HepG2 (cell line): ENCODE results near the gene ENDOG. TPM values are rescaled to one million over a fixed set of nuclear protein-coding genes. Genes with fewer than 3 reads are reported as not detected.

Experiments
- ATAC-seq: fragments of 200-7000 bp; cut with Tn5 transposase; 3 replicates; pipeline ENCODE4 v1.9.1; 2020; ENCODE audit warnings: mild to moderate bottlenecking, moderate library complexity
- BruUV-seq: library from RNA; stranded (reverse); fragments of 400-500 nt; replicated peaks from 2 replicates; lab custom pipeline; 2021; lab: Mats Ljungman, UMichigan
- CTCF ChIA-PET: fragments of 300-600 bp; formaldehyde crosslinking; extraction: SDS; loops from one replicate; lab custom pipeline; 2021; ENCODE audit warnings: low total read pairs, inconsistent platforms, low intra/inter-chr PET ratio; lab: Yijun Ruan, JAX
- POLR2A ChIA-PET: fragments of 350-600 bp; sonication (Branson Sonifier 250); formaldehyde crosslinking; loops from one replicate; lab custom pipeline; 2020; ENCODE audit warnings: antibody characterized with exemption, inconsistent platforms; lab: Yijun Ruan, JAX
- DNase-seq: peaks from one replicate; pipeline ENCODE4 v3.0.0-alpha.2; 2015; ENCODE audit warnings: low spot score
- FAIRE-seq: peaks from 3 replicates; lab custom pipeline; 2011; peaks lifted over from hg19 to GRCh38; lab: Jason Lieb, UNC
- H2AFZ ChIP-seq: one replicate; pipeline ENCODE4 v1.6.1; 2011; ENCODE audit warnings: low read length, inconsistent platforms
- H3K27ac ChIP-seq: fragments of 300-600 bp; 3 replicates; pipeline ENCODE4 v1.8.0; 2011; ENCODE audit warnings: mixed run types, mild to moderate bottlenecking, mixed read lengths, low read length, inconsistent platforms; ENCODE audit not compliant: insufficient read depth; ENCODE audit errors: extremely low read length
- H3K27me3 ChIP-seq, 2 experiments: fragments of 200-600 bp in 1 of 2; 2 replicates in 1 of 2; 3 replicates in 1 of 2; pipeline versions ENCODE4 v1.6.0 to v1.8.0; 2011; ENCODE audit warnings: low read length in 2 of 2, mild to moderate bottlenecking in 2 of 2, moderate library complexity in 2 of 2, inconsistent platforms in 1 of 2; ENCODE audit not compliant: insufficient read depth in 2 of 2, control insufficient read depth in 1 of 2
- H3K36me3 ChIP-seq, 2 experiments: fragments of 200-600 bp in 1 of 2; replicated peaks in 1 of 2; 2 replicates in 1 of 2; 3 replicates in 1 of 2; pipeline versions ENCODE4 v1.5.1 to v1.8.0; 2011; ENCODE audit warnings: low read length in 2 of 2, inconsistent platforms in 1 of 2; ENCODE audit not compliant: insufficient read depth in 2 of 2, control insufficient read depth in 1 of 2
- H3K4me1 ChIP-seq: 2 replicates; pipeline ENCODE4 v1.5.1; 2012; ENCODE audit warnings: low read length, inconsistent platforms; ENCODE audit not compliant: insufficient read depth
- H3K4me2 ChIP-seq: 2 replicates; pipeline ENCODE4 v1.6.0; 2011; ENCODE audit warnings: low read depth, low read length, inconsistent platforms
- H3K4me3 ChIP-seq, 3 experiments: fragments of 200-600 bp in 1 of 3; sonication (generic), shearing (Covaris generic) in 1 of 3; replicated peaks in 1 of 3; 2 replicates each; pipeline ENCODE4 v1.5.1; 2011 to 2016; ENCODE audit warnings: low read length in 3 of 3, inconsistent platforms in 2 of 3, low read depth in 2 of 3, mild to moderate bottlenecking in 2 of 3, control low read depth in 1 of 3, mixed read lengths in 1 of 3; ENCODE audit not compliant: insufficient read depth in 1 of 3
- H3K79me2 ChIP-seq: one replicate; pipeline ENCODE4 v1.6.1; 2011; ENCODE audit warnings: low read length, inconsistent platforms; ENCODE audit not compliant: insufficient read depth
- H3K9ac ChIP-seq: 2 replicates; pipeline ENCODE4 v1.6.0; 2011; ENCODE audit warnings: mild to moderate bottlenecking, low read depth, low read length, inconsistent platforms; ENCODE audit not compliant: insufficient read depth
- H3K9me3 ChIP-seq: 2 replicates; pipeline ENCODE4 v1.5.1; 2012; ENCODE audit warnings: mild to moderate bottlenecking, low read length
- H4K20me1 ChIP-seq: 2 replicates; pipeline ENCODE4 v1.6.0; 2011; ENCODE audit warnings: inconsistent platforms, mild to moderate bottlenecking, low read length, moderate library complexity; ENCODE audit not compliant: insufficient read depth
- BCLAF1 ChIP-seq: fragments of 450-650 bp; IDR thresholded peaks from 2 replicates; pipeline ENCODE4 v1.6.1; 2017; ENCODE audit warnings: mild to moderate bottlenecking
- CREB1 ChIP-seq, 2 experiments: fragments of 450-650 bp in 1 of 2; IDR thresholded peaks; 2 replicates each; pipeline ENCODE4 v1.6.1; 2016 to 2017; ENCODE audit warnings: control low read depth in 1 of 2, mild to moderate bottlenecking in 1 of 2, missing compliant biosample characterization in 1 of 2, missing genetic modification characterization in 1 of 2
- DPF2 ChIP-seq: sonication (generic); formaldehyde crosslinking; IDR thresholded peaks from 2 replicates; pipeline ENCODE4 v1.4.0; 2020; ENCODE audit warnings: mild to moderate bottlenecking, low read depth, missing genetic modification reagents, borderline replicate concordance
- FOSL2 ChIP-seq: sonication (generic); formaldehyde crosslinking; IDR thresholded peaks from 2 replicates; pipeline ENCODE4 v1.4.0; 2020; ENCODE audit warnings: missing genetic modification reagents
- FOXC1 ChIP-seq: sonication (generic); formaldehyde crosslinking; IDR thresholded peaks from 2 replicates; pipeline ENCODE4 v1.8.0; 2022; ENCODE audit warnings: mild to moderate bottlenecking, missing genetic modification reagents, borderline replicate concordance
- FOXP1 ChIP-seq, 2 experiments: fragments of 450-650 bp in 1 of 2; IDR thresholded peaks; 2 replicates each; pipeline ENCODE4 v1.6.1; 2017 to 2018; ENCODE audit warnings: antibody characterized with exemption in 1 of 2
- HOXA7 ChIP-seq: sonication (generic); formaldehyde crosslinking; IDR thresholded peaks from 2 replicates; pipeline ENCODE4 v1.8.1; 2022; ENCODE audit warnings: mild to moderate bottlenecking, missing genetic modification reagents, moderate library complexity
- KLF16 ChIP-seq, 2 experiments: sonication (generic) in 1 of 2; formaldehyde crosslinking in 1 of 2; IDR thresholded peaks; 2 replicates each; pipeline versions ENCODE4 v1.6.1 to v1.8.0; 2016 to 2023; ENCODE audit warnings: missing genetic modification reagents in 2 of 2, missing compliant biosample characterization in 1 of 2
- ZBTB14 ChIP-seq: sonication (generic); formaldehyde crosslinking; IDR thresholded peaks from 2 replicates; pipeline ENCODE4 v1.4.0; 2020; ENCODE audit warnings: missing genetic modification reagents
- ZBTB4 ChIP-seq: sonication (generic); formaldehyde crosslinking; IDR thresholded peaks from 2 replicates; pipeline ENCODE4 v1.4.0; 2020; ENCODE audit warnings: missing genetic modification reagents, mild to moderate bottlenecking, borderline replicate concordance
- ZNF367 ChIP-seq: sonication (generic); formaldehyde crosslinking; IDR thresholded peaks from 2 replicates; pipeline ENCODE4 v1.4.0; 2020; ENCODE audit warnings: missing genetic modification reagents, borderline replicate concordance
- ZNF557 ChIP-seq: sonication (generic); formaldehyde crosslinking; IDR thresholded peaks from 2 replicates; pipeline ENCODE4 v1.4.0; 2020; ENCODE audit warnings: missing genetic modification reagents
- ZNF740 ChIP-seq: sonication (generic); formaldehyde crosslinking; IDR thresholded peaks from 2 replicates; pipeline ENCODE4 v1.4.0; 2020; ENCODE audit warnings: missing genetic modification reagents
- ZSCAN9 ChIP-seq: IDR thresholded peaks from 2 replicates; pipeline ENCODE4 v1.6.1; 2016; ENCODE audit warnings: borderline replicate concordance
- ZZZ3 ChIP-seq: sonication (generic); formaldehyde crosslinking; IDR thresholded peaks from 2 replicates; pipeline ENCODE4 v1.4.0; 2020; ENCODE audit warnings: missing genetic modification reagents, mild to moderate bottlenecking, borderline replicate concordance
- whole genome bisulfite sequencing: methylation state at CpG from one replicate; pipeline ENCODE4 v1.1.6; 2017; ENCODE audit warnings: low lambda C conversion rate; 5-methylcytosine and 5-hydroxymethylcytosine counted together
- in situ Hi-C: cut with HindIII; loops from 2 replicates; pipeline ENCODE4 v1.10.0; 2017; ENCODE audit warnings: low pct_unique_long_range_greater_than_20kb; ENCODE audit not compliant: extremely low pct_ligation_motif_present
- intact Hi-C: fragments of 100-400 bp; cut with micrococcal nuclease; formaldehyde crosslinking; loops from one replicate; pipeline ENCODE4 v1.10.0; 2022; ENCODE audit not compliant: unreplicated experiment
- polyA plus RNA-seq, 8 experiments: library from polyadenylated mRNA; depleted of rRNA in 3 of 8; stranded (reverse) in 7 of 8; unstranded in 1 of 8; fragments of >200 nt; fragmentation: Illumina TruSeq in 4 of 8; extraction: Trizol in 4 of 8; gene quantifications; 2 replicates each; pipeline versions ENCODE4 v1.2.1 to v1.2.3, GENCODE V29; 2011 to 2016; ENCODE audit warnings: low read depth in 4 of 8, missing spikeins in 1 of 8, mixed read lengths in 1 of 8; ENCODE audit not compliant: insufficient read depth in 1 of 8
- total RNA-seq, 5 experiments: library from RNA; depleted of rRNA; stranded (reverse); fragments of >200 nt; fragmentation: Illumina TruSeq; extraction: Trizol; gene quantifications; 2 replicates each; pipeline ENCODE4 v1.2.3, GENCODE V29; 2016; ENCODE audit warnings: low read depth in 1 of 5

The ENDOG gene
- total and polyA plus RNA-seq, 2 of the 13 experiments (the other 11 are each of a cell fraction or from before 2014, with no cell fraction given) = 26.3 to 28.8 TPM

- TF ChIP-seq HOXA7 (no peak), FOXC1 (CRISPR knock-in tag) (0 out of 2 replicates have a peak, but pooled peaks have one; percentile 30), ZNF557 (no peak), CREB1 (IDR thresholded peaks at IDR 0.05) (no peak), CREB1 (CRISPR knock-in tag; IDR thresholded peaks at IDR 0.05) (peak; percentile 57; the same call in 1 of the 2 replicates), ZBTB4 (CRISPR knock-in tag) (no peak), ZNF740 (CRISPR knock-in tag) (no peak)
Observed at GRCh38 chr9:128838338-128838737, 20.0 kb downstream of the ENDOG start (continued).

- Histone ChIP-seq H3K27ac (no peak overlapping the region), H3K4me1 (peaks cover 80% of the 10 kb centered on the region), H3K9ac (no peak overlapping the region), H3K4me3 (no peak overlapping the region), H3K4me2 (no peak overlapping the region), H2AFZ (no peak overlapping the region), H3K36me3 (peaks cover 5 to 21% of the 10 kb centered on the region in 2 experiments), H3K9me3 (no peaks in the 10 kb centered on the region), H3K27me3 (no peaks in the 10 kb centered on the region), H4K20me1 (peaks cover 2% of the 10 kb centered on the region; the same call in 1 of the 2 replicates), H3K79me2 (no peaks in the 10 kb centered on the region)
- POLR2A ChIA-PET = interaction anchor here (1.9 kb wide), 1 partner anchor 11 kb away, joined by 7 read pairs; the partner anchor contains the start of gene SPOUT1
- CTCF ChIA-PET = no interaction called here
- intact Hi-C loops (no loop called here), in situ Hi-C loops (no loop called here)
- no peak for ATAC-seq
- 100% methylated on average over 1 of the region's 1 CpG for WGBS
- no peak for DNase-seq
- FAIRE-seq = no peak
- no TSS peak for BruUV-seq
- TF ChIP-seq BCLAF1 = no peak
- no peak for TF ChIP-seq ZBTB14 (CRISPR knock-in tag)
- no peak for TF ChIP-seq DPF2 (CRISPR knock-in tag)
- TF ChIP-seq ZZZ3 = no peak
- no peak for TF ChIP-seq FOXP1 (IDR thresholded peaks at IDR 0.05)
- peak; percentile 12; the same call in 1 of the 2 replicates for TF ChIP-seq FOXP1 (CRISPR knock-in tag; IDR thresholded peaks at IDR 0.05)
- TF ChIP-seq FOSL2 (CRISPR knock-in tag) = no peak
- TF ChIP-seq ZNF367 = no peak
- TF ChIP-seq ZSCAN9 (CRISPR knock-in tag) = no peak
- no peak for TF ChIP-seq KLF16 (CRISPR knock-in tag; IDR thresholded peaks at IDR 0.05)
Observed at GRCh38 chr9:128840524-128840923, 22.2 kb downstream of the ENDOG start.
